ENCODE data around the gene TUBGCP4. TPM values are rescaled to one million over a fixed set of nuclear protein-coding genes. Genes with fewer than 3 reads are reported as not detected.

TUBGCP4 gene
- total RNA-seq, 1 experiment from 2014 or later, result 38.6 TPM

- Histone ChIP-seq H4K20me1 (ENCODE audit: insufficient read depth) (peaks cover 5% of the 10 kb centered on the region; the same call in 1 of the 2 replicates), H3K9me3 (ENCODE audit: control insufficient read depth in 1 of 2, insufficient read depth in 1 of 2, low read depth in 1 of 2, low read length in 2 of 2) (no peaks in the 10 kb centered on the region), H3K27me3 (ENCODE audit: insufficient read depth, low read length) (no peaks in the 10 kb centered on the region), H3K4me2 (ENCODE audit: low read length) (no peak overlapping the region), H3K9ac (ENCODE audit: low read length) (no peak overlapping the region), H3K4me3 (replicated peaks in 1 of 2; ENCODE audit: low read depth in 1 of 2, low read length in 2 of 2) (no peak overlapping the region), H2AFZ (ENCODE audit: low read depth, low read length, poor library complexity, severe bottlenecking) (no peak overlapping the region), H3K27ac (ENCODE audit: low read depth, low read length) (no peak overlapping the region), H3K4me1 (ENCODE audit: control insufficient read depth in 1 of 2, insufficient read depth in 2 of 2, low read length in 2 of 2) (no peaks in the 10 kb centered on the region), H3K36me3 (ENCODE audit: control insufficient read depth in 1 of 2, insufficient read depth in 2 of 2, low read length in 2 of 2) (peaks cover 27 to 51% of the 10 kb centered on the region in 2 experiments), H3K79me2 (ENCODE audit: insufficient read depth, low read length) (peaks cover 37% of the 10 kb centered on the region), H3K9me2 (ENCODE audit: insufficient read depth) (no peaks in the 10 kb centered on the region)
- DNase-seq (ENCODE audit: low read depth, low spot score), result no peak
- ATAC-seq, result no peak
- ChIA-PET RAD21 (ENCODE audit: low non-redundant PET in 1 of 2, low total read pairs in 2 of 2, uncharacterized antibody in 2 of 2, unreplicated experiment in 2 of 2) (no interaction called here), POLR2A (no interaction called here), CTCF (no interaction called here)
- no peak for TF ChIP-seq SRF (IDR thresholded peaks at IDR 0.05; ENCODE audit: low read depth)
- BruUV-seq (replicated peaks), result no TSS peak
- intact Hi-C loops (cut with micrococcal nuclease), result no loop called here
Observed at GRCh38 chr15:43378601-43379000, 7.7 kb downstream of the TUBGCP4 start.

GRCh38 chr15:43382310-43382709 is 11.4 kb downstream of the TUBGCP4 start:
- CTCF ChIA-PET, result no interaction called here
- H3K79me2 ChIP-seq (ENCODE audit: insufficient read depth, low read length), result peaks cover 14% of the 10 kb centered on the region
- H4K20me1 ChIP-seq (ENCODE audit: insufficient read depth), result no peaks in the 10 kb centered on the region
- POLR2A ChIA-PET, result no interaction called here
- H3K27me3 ChIP-seq (ENCODE audit: insufficient read depth, low read length), result no peaks in the 10 kb centered on the region
- H3K4me1 ChIP-seq (ENCODE audit: control insufficient read depth in 1 of 2, insufficient read depth in 2 of 2, low read length in 2 of 2), result no peaks in the 10 kb centered on the region
- H3K4me3 ChIP-seq (replicated peaks in 1 of 2; ENCODE audit: low read depth in 1 of 2, low read length in 2 of 2), result no peak overlapping the region
- H2AFZ ChIP-seq (ENCODE audit: low read depth, low read length, poor library complexity, severe bottlenecking), result no peak overlapping the region
- no peak for TF ChIP-seq EZH2 (IDR thresholded peaks at IDR 0.05)
- no peak for TF ChIP-seq YY1 (IDR thresholded peaks at IDR 0.05; ENCODE audit: extremely low read depth, insufficient replicate concordance, low read depth, low read length)
- no peak for TF ChIP-seq ATF3 (IDR thresholded peaks at IDR 0.05)
- no peak for TF ChIP-seq POLR2A (IDR thresholded peaks at IDR 0.05; ENCODE audit: borderline replicate concordance, extremely low read depth, insufficient read depth, insufficient read length)
- TF ChIP-seq FOSL1 (IDR thresholded peaks at IDR 0.05; ENCODE audit: low read depth), result no peak
- TF ChIP-seq EGR1 (IDR thresholded peaks at IDR 0.05; ENCODE audit: low read depth), result no peak
- TF ChIP-seq SP1 (IDR thresholded peaks at IDR 0.05; ENCODE audit: low read depth), result no peak
- no peak for TF ChIP-seq TCF7L2 (IDR thresholded peaks at IDR 0.05; ENCODE audit: borderline replicate concordance, extremely low read depth, insufficient read depth, insufficient read length)
- TF ChIP-seq SIN3A (IDR thresholded peaks at IDR 0.05; ENCODE audit: low read depth), result no peak
- no peak for TF ChIP-seq SRF (IDR thresholded peaks at IDR 0.05; ENCODE audit: low read depth)
- no peak for TF ChIP-seq ELF1 (IDR thresholded peaks at IDR 0.05; ENCODE audit: borderline replicate concordance, low read depth)
- TF ChIP-seq RAD21 (IDR thresholded peaks at IDR 0.05; ENCODE audit: low read depth), result no peak
- no peak for TF ChIP-seq MAX (IDR thresholded peaks at IDR 0.05)
- TF ChIP-seq EZH2phosphoT487 (IDR thresholded peaks at IDR 0.05; ENCODE audit: borderline replicate concordance), result no peak
- no peak overlapping the region for H3K9ac ChIP-seq (ENCODE audit: low read length)
- ATAC-seq (no peak), DNase-seq (ENCODE audit: low read depth, low spot score) (no peak)
- no peaks in the 10 kb centered on the region for H3K9me3 ChIP-seq (ENCODE audit: control insufficient read depth in 1 of 2, insufficient read depth in 1 of 2, low read depth in 1 of 2, low read length in 2 of 2)
- intact Hi-C loops (cut with micrococcal nuclease), result no loop called here
- H3K27ac ChIP-seq (ENCODE audit: low read depth, low read length), result no peak overlapping the region
- no peak overlapping the region for H3K4me2 ChIP-seq (ENCODE audit: low read length)
- peaks cover 48 to 51% of the 10 kb centered on the region in 2 experiments for H3K36me3 ChIP-seq (ENCODE audit: control insufficient read depth in 1 of 2, insufficient read depth in 2 of 2, low read length in 2 of 2)
- RAD21 ChIA-PET (ENCODE audit: low non-redundant PET in 1 of 2, low total read pairs in 2 of 2, uncharacterized antibody in 2 of 2, unreplicated experiment in 2 of 2), result no interaction called here
- H3K9me2 ChIP-seq (ENCODE audit: insufficient read depth), result no peaks in the 10 kb centered on the region
- BruUV-seq (replicated peaks), result no TSS peak
